NCI-H187 treated with DMSO at 0.1 percent for 48 hours (cell line): Measurements from ENCODE around the gene ADARB1.

Source experiments
- DNase-seq: peaks from one replicate; lab custom pipeline; 2025; lab: John Stamatoyannopoulos, UW

ADARB1 gene

GRCh38 chr21:45228171-45228641 lies 153.8 kb downstream of the ADARB1 start:
- no peak for DNase-seq

GRCh38 chr21:45228656-45229240 lies 154.4 kb downstream of the ADARB1 start:
- no peak for DNase-seq

GRCh38 chr21:45231705-45232104 lies 157.3 kb downstream of the ADARB1 start:
- no peak for DNase-seq

GRCh38 chr21:45234127-45234526 lies 159.7 kb downstream of the ADARB1 start:
- no peak for DNase-seq

GRCh38 chr21:45234965-45235364 lies 160.6 kb downstream of the ADARB1 start:
- no peak for DNase-seq

GRCh38 chr21:45235488-45235887 lies 161.1 kb downstream of the ADARB1 start:
- no peak for DNase-seq

GRCh38 chr21:45236481-45236880 lies 162.1 kb downstream of the ADARB1 start:
- DNase-seq, result no peak

- DNase-seq, result no peak
Measured at GRCh38 chr21:45237401-45237800, 163.0 kb downstream of the ADARB1 start.

- DNase-seq, result no peak
Measured at GRCh38 chr21:45241357-45241756, 167.0 kb downstream of the ADARB1 start.

GRCh38 chr21:45243603-45244002 lies 169.2 kb downstream of the ADARB1 start:
- no peak for DNase-seq

GRCh38 chr21:45244799-45245340 lies 170.5 kb downstream of the ADARB1 start:
- DNase-seq, result no peak

GRCh38 chr21:45246386-45247320 lies 172.3 kb downstream of the ADARB1 start:
- no peak for DNase-seq

GRCh38 chr21:45248301-45248892 lies 174.0 kb downstream of the ADARB1 start:
- no peak for DNase-seq

- DNase-seq, result no peak
Measured at GRCh38 chr21:45248893-45249381, 174.6 kb downstream of the ADARB1 start.

- DNase-seq, result no peak
Measured at GRCh38 chr21:45249626-45250025, 175.2 kb downstream of the ADARB1 start.

GRCh38 chr21:45250272-45250671 lies 175.9 kb downstream of the ADARB1 start:
- no peak for DNase-seq

GRCh38 chr21:45250914-45251634 lies 176.7 kb downstream of the ADARB1 start:
- DNase-seq, result no peak

- DNase-seq, result no peak
Measured at GRCh38 chr21:45251635-45252447, 177.5 kb downstream of the ADARB1 start.

GRCh38 chr21:45252448-45252925 lies 178.1 kb downstream of the ADARB1 start:
- DNase-seq, result no peak

GRCh38 chr21:45253180-45253579 lies 178.8 kb downstream of the ADARB1 start:
- no peak for DNase-seq
